GM18526 (cell line): ENCODE measurements around the gene UBTD1.

Experiments used
- POLR2A ChIP-seq: IDR thresholded peaks from 3 replicates; pipeline ENCODE4 v1.6.1; 2011; ENCODE audit not compliant: insufficient read length; ENCODE audit errors: extremely low read depth

Gene UBTD1

DNA sequence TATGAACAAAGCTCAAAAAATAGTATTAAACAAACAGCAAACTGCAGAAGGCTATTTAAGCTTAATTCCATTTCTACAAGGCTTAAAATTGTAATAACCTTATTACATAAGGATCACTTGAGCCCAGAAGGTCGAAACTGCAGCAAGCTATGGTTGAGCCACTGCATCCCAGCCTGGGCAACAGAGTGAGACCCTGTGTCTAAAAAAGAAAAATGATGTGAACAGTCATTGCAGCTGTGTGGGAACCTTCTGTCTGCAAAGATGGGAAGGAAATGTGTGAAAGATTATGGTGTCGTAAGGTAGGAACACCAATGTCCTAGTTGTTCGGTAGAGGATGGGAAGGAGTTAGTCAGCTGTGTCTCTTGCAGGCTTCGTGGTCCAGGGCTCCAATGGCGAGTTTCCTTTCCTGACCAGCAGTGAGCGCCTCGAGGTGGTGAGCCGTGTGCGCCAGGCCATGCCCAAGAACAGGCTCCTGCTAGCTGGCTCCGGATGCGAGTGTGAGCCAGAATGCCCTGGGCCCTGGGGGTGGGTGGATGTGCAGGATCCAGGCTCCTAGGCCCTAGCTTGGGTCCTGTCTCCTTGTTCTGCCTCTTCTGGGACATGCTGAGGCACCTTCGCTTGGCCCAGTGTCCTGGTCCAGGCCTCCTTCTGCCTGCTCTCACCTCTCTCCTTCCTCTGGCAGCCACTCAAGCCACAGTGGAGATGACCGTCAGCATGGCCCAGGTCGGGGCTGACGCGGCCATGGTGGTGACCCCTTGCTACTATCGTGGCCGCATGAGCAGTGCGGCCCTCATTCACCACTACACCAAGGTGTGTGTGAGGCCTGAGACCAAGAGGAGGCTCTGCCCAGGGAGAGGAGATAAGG is 99.9 kb downstream of the UBTD1 start:
- no peak for TF ChIP-seq POLR2A

DNA sequence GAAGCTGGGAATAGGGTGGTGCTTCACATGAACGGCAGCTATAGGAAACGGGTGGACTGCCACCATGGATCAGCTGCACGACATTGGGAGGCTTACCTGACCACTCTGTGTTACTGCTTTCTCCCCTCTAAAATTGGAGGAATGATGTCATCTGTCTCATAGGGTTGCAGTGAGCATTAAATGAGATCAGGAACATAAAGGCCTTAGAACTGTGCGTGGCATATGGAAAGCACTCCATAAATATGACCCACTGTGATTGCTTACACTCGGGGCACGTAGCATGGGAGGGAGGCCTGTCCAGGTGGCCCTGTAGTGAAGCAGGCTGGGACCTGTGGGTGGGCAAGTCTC is 100.5 kb downstream of the UBTD1 start:
- no peak for TF ChIP-seq POLR2A

DNA sequence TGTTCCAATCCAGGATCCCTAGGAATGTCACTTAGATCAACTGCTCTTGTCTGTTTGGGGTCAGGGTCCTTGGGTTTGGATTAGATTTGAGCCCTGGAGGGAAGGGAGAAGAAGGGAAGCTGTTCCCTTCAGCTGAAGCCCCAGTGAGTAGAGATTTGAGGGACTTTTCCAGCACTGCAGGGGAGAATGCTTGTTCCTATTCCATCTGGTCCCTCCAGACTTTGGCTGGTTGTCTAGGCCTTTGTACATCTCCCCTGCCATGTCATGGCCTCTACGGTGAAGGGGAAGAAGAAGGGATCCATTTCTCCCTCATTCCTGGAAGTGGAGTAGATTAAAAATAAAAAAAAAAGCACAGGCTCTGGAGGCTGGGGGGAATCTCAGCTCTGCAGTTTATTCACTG is 101.9 kb downstream of the UBTD1 start:
- no peak for TF ChIP-seq POLR2A

DNA sequence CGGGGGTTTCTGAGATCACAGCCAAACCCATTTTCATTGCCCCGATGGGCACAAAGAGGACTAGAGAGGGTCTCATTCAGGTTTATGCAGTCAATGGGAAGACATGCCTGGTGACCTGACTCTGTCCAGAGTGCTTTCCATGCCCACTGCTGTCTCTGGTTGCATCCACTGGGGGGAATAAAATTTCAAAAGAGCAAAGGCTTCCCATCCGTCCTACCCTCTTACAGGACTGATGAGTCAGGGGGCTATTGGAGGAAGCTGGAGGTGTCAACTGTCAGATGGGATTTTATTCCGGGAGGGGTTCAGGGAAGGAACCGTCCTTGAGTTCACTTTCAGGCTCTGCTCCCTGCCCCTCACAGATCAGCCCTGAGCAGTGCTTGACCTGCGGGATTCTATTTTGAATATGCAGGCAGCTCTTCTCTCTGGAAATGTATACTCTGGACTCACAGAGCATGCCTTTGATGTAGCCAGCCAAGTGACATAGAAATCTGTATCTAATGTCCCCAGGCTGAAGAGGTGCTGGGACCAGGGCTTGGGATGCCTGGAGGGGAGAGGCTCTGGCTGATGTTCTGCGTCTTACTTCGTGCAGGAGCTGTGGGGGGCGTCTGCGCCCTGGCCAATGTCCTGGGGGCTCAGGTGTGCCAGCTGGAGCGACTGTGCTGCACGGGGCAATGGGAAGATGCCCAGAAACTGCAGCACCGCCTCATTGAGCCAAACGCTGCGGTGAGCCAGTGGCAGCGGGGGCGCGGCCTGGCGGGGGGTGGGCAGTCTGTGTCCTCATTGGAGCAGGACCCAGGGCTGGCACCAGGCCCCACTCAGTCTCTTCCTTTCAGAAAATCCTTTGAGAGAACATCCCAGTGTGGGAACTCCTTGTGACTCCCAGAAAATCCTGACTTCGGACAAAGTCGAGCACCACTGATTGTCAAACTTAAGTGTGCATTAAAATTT is 102.8 kb downstream of the UBTD1 start:
- TF ChIP-seq POLR2A = no peak

DNA sequence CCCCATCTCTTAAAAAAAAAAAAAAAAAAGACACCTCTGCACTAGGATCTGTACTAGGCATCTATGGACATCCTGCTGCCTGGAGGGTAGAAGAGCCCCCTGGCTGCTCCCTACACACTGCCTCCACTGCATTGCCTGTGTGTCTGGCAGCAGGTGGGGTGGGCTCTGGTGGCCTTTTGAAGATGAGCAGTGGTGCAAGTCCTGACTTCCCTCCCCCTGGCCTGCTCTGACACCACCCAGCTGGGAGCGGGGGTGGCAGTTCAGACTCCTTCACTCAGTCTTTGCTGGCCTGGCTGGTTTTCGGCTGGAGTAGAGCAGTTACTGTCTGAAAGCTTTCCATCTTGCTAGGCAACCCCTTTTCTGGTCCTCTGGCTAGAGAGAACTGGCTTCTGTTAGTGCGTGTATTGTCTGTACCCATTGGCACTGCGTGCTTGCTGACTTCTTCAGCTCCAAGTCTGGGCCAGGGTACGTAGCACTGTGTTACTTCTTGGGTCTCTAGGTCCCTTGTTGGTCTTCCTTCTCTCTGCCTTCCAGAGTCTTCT is 108.4 kb downstream of the UBTD1 start:
- no peak for TF ChIP-seq POLR2A

DNA sequence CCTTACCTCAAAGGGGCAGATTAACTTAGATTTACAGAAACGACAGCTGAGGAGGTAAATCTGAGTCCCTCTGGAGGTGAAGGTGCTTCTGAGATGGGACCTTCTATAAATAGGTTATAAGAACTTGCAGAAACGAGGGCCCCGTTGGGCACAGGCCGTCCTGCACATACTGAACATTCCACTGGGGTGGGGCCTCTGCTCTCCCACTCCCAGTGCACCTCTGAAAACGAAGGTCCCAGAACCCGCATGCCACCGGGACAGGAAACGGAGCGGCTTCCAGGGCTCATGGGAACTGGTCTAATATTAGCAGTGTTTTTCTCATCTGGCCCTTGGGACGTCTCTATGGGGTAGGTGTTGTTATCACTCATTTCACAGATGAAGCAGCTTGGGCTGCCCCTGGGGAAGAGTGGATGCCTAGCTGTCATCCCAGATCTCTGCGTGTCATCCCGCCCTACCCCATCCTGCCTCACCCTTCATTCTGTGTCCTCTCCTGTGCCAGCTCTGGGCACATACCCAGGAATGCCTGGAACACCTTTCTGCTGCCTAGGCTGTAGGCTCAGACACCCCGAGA is 110.4 kb downstream of the UBTD1 start:
- TF ChIP-seq POLR2A = no peak

DNA sequence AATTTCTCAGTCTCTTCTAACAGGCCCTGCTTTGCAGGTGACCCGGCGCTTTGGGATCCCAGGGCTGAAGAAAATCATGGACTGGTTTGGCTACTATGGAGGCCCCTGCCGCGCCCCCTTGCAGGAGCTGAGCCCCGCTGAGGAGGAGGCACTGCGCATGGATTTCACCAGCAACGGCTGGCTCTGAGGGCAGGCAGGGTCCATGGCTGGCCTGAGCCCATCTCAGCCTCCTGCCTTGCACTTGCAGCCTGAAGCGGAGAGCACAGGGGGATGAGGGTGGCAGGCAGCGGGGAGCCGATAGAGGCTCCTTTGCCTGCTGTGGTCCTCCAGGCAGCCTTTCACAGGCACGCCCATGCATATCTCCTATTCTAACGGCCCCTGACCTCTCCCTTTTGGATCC is 112.7 kb downstream of the UBTD1 start:
- TF ChIP-seq POLR2A = no peak

DNA sequence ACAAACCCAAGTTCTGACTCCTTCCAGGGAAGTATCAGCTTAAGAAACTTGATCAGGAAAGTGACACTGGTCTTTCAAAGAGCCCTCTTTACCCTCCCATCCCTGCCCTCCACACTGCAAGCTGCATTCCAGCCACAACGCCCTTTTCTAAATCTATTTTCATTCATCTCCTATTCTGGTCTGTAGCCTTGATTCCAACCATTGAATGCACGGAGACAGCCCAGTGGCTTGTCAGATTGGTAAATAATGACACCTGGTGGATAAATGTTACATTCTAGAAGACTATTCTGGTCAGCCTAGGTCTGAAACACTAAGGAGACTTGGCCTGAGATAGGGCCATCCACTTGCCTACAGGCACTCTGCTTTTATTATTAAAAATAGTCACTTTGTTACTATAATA is 113.7 kb downstream of the UBTD1 start:
- no peak for TF ChIP-seq POLR2A

DNA sequence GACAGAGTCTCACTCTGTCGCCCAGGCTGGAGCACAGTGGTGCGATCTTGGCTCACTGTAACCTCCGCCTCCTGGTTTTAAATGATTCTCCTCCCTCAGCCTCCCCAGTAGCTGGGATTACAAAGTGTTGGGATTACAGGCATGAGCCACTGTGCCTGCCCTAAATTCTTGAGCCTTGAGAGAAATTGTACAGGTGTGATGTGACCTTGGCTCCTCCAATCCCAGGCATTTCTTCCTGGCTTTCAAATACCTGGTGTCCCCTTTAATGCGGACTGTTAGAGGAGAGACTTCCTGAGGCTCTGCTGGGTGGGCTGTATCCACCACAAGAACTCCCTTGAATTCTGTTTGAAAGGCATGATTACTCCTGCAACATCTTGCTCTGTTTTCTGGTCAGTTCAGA is 119.6 kb downstream of the UBTD1 start:
- no peak for TF ChIP-seq POLR2A

DNA sequence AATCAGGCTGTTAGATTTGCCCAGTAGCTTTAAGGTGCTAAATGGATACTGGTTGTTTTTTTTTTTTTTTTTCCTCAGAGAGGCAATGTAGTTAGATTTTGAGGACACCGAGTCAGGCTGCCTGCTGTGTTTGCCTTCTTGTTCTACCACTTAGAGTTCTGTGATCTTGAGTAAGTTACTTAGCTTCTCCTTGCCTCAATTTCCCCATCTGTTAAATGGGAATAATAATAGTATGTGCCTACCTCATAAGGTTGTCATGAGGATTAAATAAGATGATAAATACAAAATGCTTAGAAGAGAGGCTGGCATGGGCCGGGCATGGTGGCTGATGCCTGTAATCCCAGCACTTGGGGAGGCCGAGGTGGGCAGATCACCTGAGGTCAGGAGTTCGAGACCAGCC is 120.0 kb downstream of the UBTD1 start:
- no peak for TF ChIP-seq POLR2A
